ENCODE results near the gene ISM1. TPM values are rescaled to one million over a fixed set of nuclear protein-coding genes. Genes with fewer than 3 reads are reported as not detected.

The ISM1 gene
- total and polyA plus RNA-seq, 2 donors (not counting 3 experiments of a cell fraction or from before 2014, with no cell fraction given): not detected

GRCh38 chr20:13173201-13173600 is 47.9 kb upstream of the ISM1 start:
- no peak overlapping the region for H3K9ac ChIP-seq (replicated peaks; ENCODE audit: extremely low read depth, insufficient read depth, low read length)
- no peak for FAIRE-seq
- H3K4me1 ChIP-seq (ENCODE audit: control insufficient read depth, extremely low read depth, insufficient read depth, low read length): no peaks in the 10 kb centered on the region
- no peak for TF ChIP-seq FOS (IDR thresholded peaks at IDR 0.05; ENCODE audit: borderline replicate concordance, insufficient read depth, low read length)
- no peak overlapping the region for H3K4me2 ChIP-seq (ENCODE audit: insufficient read depth, low read length)
- no TSS peak for BruUV-seq (replicated peaks)
- intact Hi-C loops (cut with micrococcal nuclease) (no loop called here), dilution Hi-C loops (cut with MboI; ENCODE audit: extremely low pct_ligation_motif_present, low sequenced_read_pairs) (no loop called here)
- ChIA-PET CTCF (no interaction called here), POLR2A (no interaction called here)
- no peak overlapping the region for H2AFZ ChIP-seq (ENCODE audit: low read depth, low read length)
- H3K9me3 ChIP-seq (replicated peaks; ENCODE audit: control insufficient read depth, insufficient read depth, low read length): no peaks in the 10 kb centered on the region
- no peak for DNase-seq (ENCODE audit: low read depth, low spot score)
- H3K36me3 ChIP-seq (ENCODE audit: control insufficient read depth in 2 of 2, extremely low read depth in 1 of 2, insufficient read depth in 2 of 2, low read length in 2 of 2): no peaks in the 10 kb centered on the region
- no peak overlapping the region for H3K4me3 ChIP-seq (replicated peaks in 1 of 3; ENCODE audit: insufficient read depth in 1 of 3, low read depth in 1 of 3, low read length in 3 of 3)
- no peaks in the 10 kb centered on the region for H3K79me2 ChIP-seq (ENCODE audit: control insufficient read depth, insufficient read depth, low read length)
- no peaks in the 10 kb centered on the region for H4K20me1 ChIP-seq (replicated peaks; ENCODE audit: control insufficient read depth, extremely low read depth, insufficient read depth, low read length)
- H3K9me1 ChIP-seq (replicated peaks; ENCODE audit: control insufficient read depth, extremely low read depth, insufficient read depth, low read length): no peaks in the 10 kb centered on the region
- no peak overlapping the region for H3K27ac ChIP-seq (ENCODE audit: insufficient read depth, low read depth, low read length)
- peaks cover 0 to 2% of the 10 kb centered on the region in 2 experiments for H3K27me3 ChIP-seq (ENCODE audit: control insufficient read depth in 2 of 2, insufficient read depth in 2 of 2, low read length in 2 of 2)

- CTCF ChIA-PET: no interaction called here
- H3K36me3 ChIP-seq (ENCODE audit: control insufficient read depth in 2 of 2, extremely low read depth in 1 of 2, insufficient read depth in 2 of 2, low read length in 2 of 2): no peaks in the 10 kb centered on the region
These were observed 46.7 kb upstream of the ISM1 start for GRCh38 chr20:13174402-13174801.

More at GRCh38 chr20:13174402-13174801, 46.7 kb upstream of the ISM1 start:
- no peaks in the 10 kb centered on the region for H3K4me1 ChIP-seq (ENCODE audit: control insufficient read depth, extremely low read depth, insufficient read depth, low read length)
- H3K27ac ChIP-seq (ENCODE audit: insufficient read depth, low read depth, low read length): no peak overlapping the region
- H3K9me3 ChIP-seq (replicated peaks; ENCODE audit: control insufficient read depth, insufficient read depth, low read length): no peaks in the 10 kb centered on the region
- TF ChIP-seq MAX (IDR thresholded peaks at IDR 0.05; ENCODE audit: insufficient read depth, insufficient read length): no peak
- TF ChIP-seq POLR2AphosphoS5 (IDR thresholded peaks at IDR 0.05; ENCODE audit: insufficient read depth, low read depth, low read length): no peak
- TF ChIP-seq CTCF (IDR thresholded peaks at IDR 0.05; ENCODE audit: extremely low read depth in 1 of 2, insufficient read depth in 1 of 2, low read depth in 1 of 2, low read length in 2 of 2): no peak
- TF ChIP-seq MYC (IDR thresholded peaks at IDR 0.05; ENCODE audit: low read depth, low read length): no peak
- no peak for TF ChIP-seq POLR2A (IDR thresholded peaks at IDR 0.05; ENCODE audit: low read depth, low read length)
- TF ChIP-seq EZH2 (IDR thresholded peaks at IDR 0.05; ENCODE audit: borderline replicate concordance, low read depth, low read length, severe bottlenecking): no peak
- TF ChIP-seq JUN (IDR thresholded peaks at IDR 0.05; ENCODE audit: borderline replicate concordance, insufficient read depth, insufficient read length, low read depth): no peak
- no peak for TF ChIP-seq FOS (IDR thresholded peaks at IDR 0.05; ENCODE audit: borderline replicate concordance, insufficient read depth, low read length)
- TF ChIP-seq GATA2 (IDR thresholded peaks at IDR 0.05; ENCODE audit: insufficient read depth, insufficient read length, low read depth, low read length): no peak
- H2AFZ ChIP-seq (ENCODE audit: low read depth, low read length): no peak overlapping the region
- H3K9me1 ChIP-seq (replicated peaks; ENCODE audit: control insufficient read depth, extremely low read depth, insufficient read depth, low read length): no peaks in the 10 kb centered on the region
- peaks cover 0 to 2% of the 10 kb centered on the region in 2 experiments for H3K27me3 ChIP-seq (ENCODE audit: control insufficient read depth in 2 of 2, insufficient read depth in 2 of 2, low read length in 2 of 2)
- dilution Hi-C loops (cut with MboI; ENCODE audit: extremely low pct_ligation_motif_present, low sequenced_read_pairs): no loop called here
- no peak overlapping the region for H3K9ac ChIP-seq (replicated peaks; ENCODE audit: extremely low read depth, insufficient read depth, low read length)
- FAIRE-seq: no peak
- no peak for DNase-seq (ENCODE audit: low read depth, low spot score)
- H4K20me1 ChIP-seq (replicated peaks; ENCODE audit: control insufficient read depth, extremely low read depth, insufficient read depth, low read length): no peaks in the 10 kb centered on the region
- H3K4me2 ChIP-seq (ENCODE audit: insufficient read depth, low read length): no peak overlapping the region
- no peaks in the 10 kb centered on the region for H3K79me2 ChIP-seq (ENCODE audit: control insufficient read depth, insufficient read depth, low read length)
- H3K4me3 ChIP-seq (replicated peaks in 1 of 3; ENCODE audit: insufficient read depth in 1 of 3, low read depth in 1 of 3, low read length in 3 of 3): no peak overlapping the region
- no TSS peak for BruUV-seq (replicated peaks)
- POLR2A ChIA-PET: no interaction called here
- intact Hi-C loops (cut with micrococcal nuclease): no loop called here

Data from endothelial cell of umbilical vein (primary cell).